ENCODE data around the gene STK32B. TPM values are rescaled to one million over a fixed set of nuclear protein-coding genes. Genes with fewer than 3 reads are reported as not detected.

STK32B gene
- total and polyA plus RNA-seq, 9 of the 15 experiments (the other 6 are each of a cell fraction or from before 2014, with no cell fraction given) = 0.03 to 0.20 (median 0.07) TPM; not detected in 2

DNA sequence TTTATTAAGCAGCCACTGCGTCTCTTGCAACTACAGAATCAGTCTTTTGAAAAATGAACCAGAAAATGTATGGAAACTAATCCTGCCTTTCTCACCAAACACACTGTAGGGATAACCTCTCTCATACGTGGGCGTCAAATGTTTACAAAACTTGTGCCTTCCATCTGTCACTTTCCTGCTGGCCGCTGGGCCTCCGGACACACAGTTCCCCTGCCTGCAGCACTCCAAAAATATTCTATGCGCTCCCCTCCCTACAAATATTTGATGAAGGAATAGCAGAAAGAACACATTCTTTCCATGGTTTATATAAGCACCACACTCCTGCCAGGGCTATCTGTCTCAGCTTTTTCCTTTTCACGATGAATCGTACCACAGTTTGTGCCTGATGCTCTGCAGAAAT lies 17.1 kb upstream of the STK32B start:
- H2AFZ ChIP-seq (ENCODE audit: low read depth, low read length) = peak overlapping the region; percentile 93
- H3K9me3 ChIP-seq (replicated peaks; ENCODE audit: control insufficient read depth, insufficient read depth, low read depth, low read length) = no peaks in the 10 kb centered on the region
- intact Hi-C loops (cut with micrococcal nuclease) (no loop called here), in situ Hi-C loops (cut with MboI) (no loop called here)
- no peak for ATAC-seq
- H3K4me2 ChIP-seq (ENCODE audit: insufficient read depth, low read length) = no peak overlapping the region; the same call in 1 of the 2 replicates
- no peak overlapping the region for H3K27ac ChIP-seq (ENCODE audit: extremely low read depth, low read depth, low read length)
- no peak overlapping the region for H3K9ac ChIP-seq (ENCODE audit: insufficient read depth in 1 of 2, low read depth in 2 of 2, low read length in 2 of 2)
- CTCF ChIA-PET (ENCODE audit: low intra/inter-chr PET ratio) = no interaction called here
- FAIRE-seq = no peak
- peaks cover 22 to 52% of the 10 kb centered on the region in 2 experiments for H3K4me1 ChIP-seq (replicated peaks in 1 of 2; ENCODE audit: control insufficient read depth in 2 of 2, insufficient read depth in 2 of 2, low read length in 2 of 2)
- H3K9me1 ChIP-seq (ENCODE audit: control insufficient read depth, insufficient read depth, low read length) = no peaks in the 10 kb centered on the region
- 68% methylated on average over 8 of the region's 8 CpGs for WGBS (ENCODE audit: insufficient coverage, low coverage, missing lambda C conversion rate)
- H4K20me1 ChIP-seq (replicated peaks; ENCODE audit: control insufficient read depth, insufficient read depth, low read length) = no peaks in the 10 kb centered on the region
- POLR2A ChIA-PET = interaction anchor here (0.6 kb wide), 1 partner anchor 54 kb away, joined by 3 read pairs; no protein-coding TSS in a partner anchor
- no peaks in the 10 kb centered on the region for H3K79me2 ChIP-seq (ENCODE audit: control insufficient read depth, insufficient read depth, low read length)
- no peaks in the 10 kb centered on the region for H3K27me3 ChIP-seq (ENCODE audit: control insufficient read depth in 2 of 2, insufficient read depth in 2 of 2, low read length in 2 of 2)
- no peak for DNase-seq (ENCODE audit: extremely low read depth in 1 of 4, low spot score in 3 of 4)
- H3K36me3 ChIP-seq (ENCODE audit: control insufficient read depth, insufficient read depth, low read length) = no peaks in the 10 kb centered on the region
- BruUV-seq (replicated peaks) = no TSS peak
- no peak overlapping the region for H3K4me3 ChIP-seq
- TF ChIP-seq KDM1A (IDR thresholded peaks at IDR 0.05) (no peak), L3MBTL2 (IDR thresholded peaks at IDR 0.05) (peak; percentile 66), EGR1 (conservative IDR thresholded peaks at IDR 0.05) (peak; percentile 67)
- TF ChIP-seq, protein P1, sequence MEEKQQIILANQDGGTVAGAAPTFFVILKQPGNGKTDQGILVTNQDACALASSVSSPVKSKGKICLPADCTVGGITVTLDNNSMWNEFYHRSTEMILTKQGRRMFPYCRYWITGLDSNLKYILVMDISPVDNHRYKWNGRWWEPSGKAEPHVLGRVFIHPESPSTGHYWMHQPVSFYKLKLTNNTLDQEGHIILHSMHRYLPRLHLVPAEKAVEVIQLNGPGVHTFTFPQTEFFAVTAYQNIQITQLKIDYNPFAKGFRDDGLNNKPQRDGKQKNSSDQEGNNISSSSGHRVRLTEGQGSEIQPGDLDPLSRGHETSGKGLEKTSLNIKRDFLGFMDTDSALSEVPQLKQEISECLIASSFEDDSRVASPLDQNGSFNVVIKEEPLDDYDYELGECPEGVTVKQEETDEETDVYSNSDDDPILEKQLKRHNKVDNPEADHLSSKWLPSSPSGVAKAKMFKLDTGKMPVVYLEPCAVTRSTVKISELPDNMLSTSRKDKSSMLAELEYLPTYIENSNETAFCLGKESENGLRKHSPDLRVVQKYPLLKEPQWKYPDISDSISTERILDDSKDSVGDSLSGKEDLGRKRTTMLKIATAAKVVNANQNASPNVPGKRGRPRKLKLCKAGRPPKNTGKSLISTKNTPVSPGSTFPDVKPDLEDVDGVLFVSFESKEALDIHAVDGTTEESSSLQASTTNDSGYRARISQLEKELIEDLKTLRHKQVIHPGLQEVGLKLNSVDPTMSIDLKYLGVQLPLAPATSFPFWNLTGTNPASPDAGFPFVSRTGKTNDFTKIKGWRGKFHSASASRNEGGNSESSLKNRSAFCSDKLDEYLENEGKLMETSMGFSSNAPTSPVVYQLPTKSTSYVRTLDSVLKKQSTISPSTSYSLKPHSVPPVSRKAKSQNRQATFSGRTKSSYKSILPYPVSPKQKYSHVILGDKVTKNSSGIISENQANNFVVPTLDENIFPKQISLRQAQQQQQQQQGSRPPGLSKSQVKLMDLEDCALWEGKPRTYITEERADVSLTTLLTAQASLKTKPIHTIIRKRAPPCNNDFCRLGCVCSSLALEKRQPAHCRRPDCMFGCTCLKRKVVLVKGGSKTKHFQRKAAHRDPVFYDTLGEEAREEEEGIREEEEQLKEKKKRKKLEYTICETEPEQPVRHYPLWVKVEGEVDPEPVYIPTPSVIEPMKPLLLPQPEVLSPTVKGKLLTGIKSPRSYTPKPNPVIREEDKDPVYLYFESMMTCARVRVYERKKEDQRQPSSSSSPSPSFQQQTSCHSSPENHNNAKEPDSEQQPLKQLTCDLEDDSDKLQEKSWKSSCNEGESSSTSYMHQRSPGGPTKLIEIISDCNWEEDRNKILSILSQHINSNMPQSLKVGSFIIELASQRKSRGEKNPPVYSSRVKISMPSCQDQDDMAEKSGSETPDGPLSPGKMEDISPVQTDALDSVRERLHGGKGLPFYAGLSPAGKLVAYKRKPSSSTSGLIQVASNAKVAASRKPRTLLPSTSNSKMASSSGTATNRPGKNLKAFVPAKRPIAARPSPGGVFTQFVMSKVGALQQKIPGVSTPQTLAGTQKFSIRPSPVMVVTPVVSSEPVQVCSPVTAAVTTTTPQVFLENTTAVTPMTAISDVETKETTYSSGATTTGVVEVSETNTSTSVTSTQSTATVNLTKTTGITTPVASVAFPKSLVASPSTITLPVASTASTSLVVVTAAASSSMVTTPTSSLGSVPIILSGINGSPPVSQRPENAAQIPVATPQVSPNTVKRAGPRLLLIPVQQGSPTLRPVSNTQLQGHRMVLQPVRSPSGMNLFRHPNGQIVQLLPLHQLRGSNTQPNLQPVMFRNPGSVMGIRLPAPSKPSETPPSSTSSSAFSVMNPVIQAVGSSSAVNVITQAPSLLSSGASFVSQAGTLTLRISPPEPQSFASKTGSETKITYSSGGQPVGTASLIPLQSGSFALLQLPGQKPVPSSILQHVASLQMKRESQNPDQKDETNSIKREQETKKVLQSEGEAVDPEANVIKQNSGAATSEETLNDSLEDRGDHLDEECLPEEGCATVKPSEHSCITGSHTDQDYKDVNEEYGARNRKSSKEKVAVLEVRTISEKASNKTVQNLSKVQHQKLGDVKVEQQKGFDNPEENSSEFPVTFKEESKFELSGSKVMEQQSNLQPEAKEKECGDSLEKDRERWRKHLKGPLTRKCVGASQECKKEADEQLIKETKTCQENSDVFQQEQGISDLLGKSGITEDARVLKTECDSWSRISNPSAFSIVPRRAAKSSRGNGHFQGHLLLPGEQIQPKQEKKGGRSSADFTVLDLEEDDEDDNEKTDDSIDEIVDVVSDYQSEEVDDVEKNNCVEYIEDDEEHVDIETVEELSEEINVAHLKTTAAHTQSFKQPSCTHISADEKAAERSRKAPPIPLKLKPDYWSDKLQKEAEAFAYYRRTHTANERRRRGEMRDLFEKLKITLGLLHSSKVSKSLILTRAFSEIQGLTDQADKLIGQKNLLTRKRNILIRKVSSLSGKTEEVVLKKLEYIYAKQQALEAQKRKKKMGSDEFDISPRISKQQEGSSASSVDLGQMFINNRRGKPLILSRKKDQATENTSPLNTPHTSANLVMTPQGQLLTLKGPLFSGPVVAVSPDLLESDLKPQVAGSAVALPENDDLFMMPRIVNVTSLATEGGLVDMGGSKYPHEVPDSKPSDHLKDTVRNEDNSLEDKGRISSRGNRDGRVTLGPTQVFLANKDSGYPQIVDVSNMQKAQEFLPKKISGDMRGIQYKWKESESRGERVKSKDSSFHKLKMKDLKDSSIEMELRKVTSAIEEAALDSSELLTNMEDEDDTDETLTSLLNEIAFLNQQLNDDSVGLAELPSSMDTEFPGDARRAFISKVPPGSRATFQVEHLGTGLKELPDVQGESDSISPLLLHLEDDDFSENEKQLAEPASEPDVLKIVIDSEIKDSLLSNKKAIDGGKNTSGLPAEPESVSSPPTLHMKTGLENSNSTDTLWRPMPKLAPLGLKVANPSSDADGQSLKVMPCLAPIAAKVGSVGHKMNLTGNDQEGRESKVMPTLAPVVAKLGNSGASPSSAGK (IDR thresholded peaks at IDR 0.05) = peak; percentile 31
